Liver (tissue), 9 donors: ENCODE results near the gene RFNG. TPM values are rescaled to one million over a fixed set of nuclear protein-coding genes. Genes with fewer than 3 reads are reported as not detected.

Experiments
- DNase-seq: peaks from one replicate; pipeline ENCODE4 v3.0.0-alpha.2; 2017; ENCODE audit warnings: low spot score
- H3K27ac ChIP-seq, 2 donors: one replicate each; pipeline ENCODE4 v1.7.0; 2013; ENCODE audit warnings: inconsistent platforms in 2 of 2, low read length in 2 of 2, control low read depth in 1 of 2, low read depth in 1 of 2, mild to moderate bottlenecking in 1 of 2
- H3K27me3 ChIP-seq, 4 donors: one replicate each; pipeline versions ENCODE4 v1.6.1 to v1.7.0; 2013; ENCODE audit warnings: low read length in 3 of 4, inconsistent platforms in 1 of 4, mild to moderate bottlenecking in 1 of 4, moderate library complexity in 1 of 4; ENCODE audit not compliant: control insufficient read depth in 4 of 4, insufficient read depth in 4 of 4
- H3K36me3 ChIP-seq, 4 donors: one replicate each; pipeline versions ENCODE4 v1.6.1 to v1.7.0; 2013; ENCODE audit warnings: low read length in 3 of 4, mild to moderate bottlenecking in 3 of 4, low read depth in 1 of 4, moderate library complexity in 1 of 4; ENCODE audit not compliant: control insufficient read depth in 4 of 4, insufficient read depth in 3 of 4
- H3K4me1 ChIP-seq, 4 donors: one replicate each; pipeline versions ENCODE4 v1.6.1 to v1.7.0; 2013; ENCODE audit warnings: low read length in 3 of 4, mild to moderate bottlenecking in 3 of 4, moderate library complexity in 1 of 4; ENCODE audit not compliant: control insufficient read depth in 4 of 4, insufficient read depth in 4 of 4
- H3K4me3 ChIP-seq, 3 donors: one replicate each; pipeline versions ENCODE4 v1.6.1 to v1.7.0; 2013; ENCODE audit warnings: low read length in 3 of 3, control low read depth in 1 of 3, low read depth in 1 of 3, mild to moderate bottlenecking in 1 of 3
- H3K9ac ChIP-seq, 2 donors: one replicate each; pipeline ENCODE4 v1.7.0; 2013; ENCODE audit warnings: low read length in 2 of 2, mild to moderate bottlenecking in 2 of 2, moderate library complexity in 2 of 2, control low read depth in 1 of 2, low read depth in 1 of 2
- H3K9me3 ChIP-seq, 4 donors: one replicate each; pipeline versions ENCODE4 v1.6.1 to v1.7.0; 2013; ENCODE audit warnings: low read length in 3 of 4; ENCODE audit not compliant: control insufficient read depth in 4 of 4
- ATF3 ChIP-seq: IDR thresholded peaks from 2 replicates; pipeline ENCODE4 v1.6.1; 2016; ENCODE audit warnings: antibody characterized with exemption
- CTCF ChIP-seq: fragments of 150-350 bp; IDR thresholded peaks from 2 replicates; pipeline ENCODE4 v1.5.1; 2017; ENCODE audit warnings: improper control_type of control experiment, low read depth, low read length; ENCODE audit not compliant: missing input control
- EGR1 ChIP-seq, 2 donors: IDR thresholded peaks; 2 replicates each; pipeline ENCODE4 v1.6.1; 2016 to 2018; ENCODE audit warnings: antibody characterized with exemption in 2 of 2, low read depth in 2 of 2
- FOXA1 ChIP-seq: IDR thresholded peaks from 2 replicates; pipeline ENCODE4 v1.6.1; 2016; ENCODE audit warnings: antibody characterized with exemption
- FOXA2 ChIP-seq: IDR thresholded peaks from 2 replicates; pipeline ENCODE4 v1.6.1; 2016; ENCODE audit warnings: antibody characterized with exemption
- GABPA ChIP-seq, 2 donors: IDR thresholded peaks in 1 of 2; conservative IDR thresholded peaks in 1 of 2; 2 replicates each; pipeline ENCODE4 v1.6.1; 2016; ENCODE audit warnings: antibody characterized with exemption in 2 of 2, mild to moderate bottlenecking in 1 of 2, moderate library complexity in 1 of 2
- HNF4A ChIP-seq, 2 donors: conservative IDR thresholded peaks; 2 replicates each; pipeline ENCODE4 v1.6.1; 2016; ENCODE audit warnings: antibody characterized with exemption in 2 of 2, mild to moderate bottlenecking in 2 of 2
- HNF4G ChIP-seq: IDR thresholded peaks from 2 replicates; pipeline ENCODE4 v1.6.1; 2016; ENCODE audit warnings: antibody characterized with exemption
- JUND ChIP-seq, 2 donors: IDR thresholded peaks; 2 replicates each; pipeline ENCODE4 v1.6.1; 2016; ENCODE audit warnings: antibody characterized with exemption in 2 of 2
- MAX ChIP-seq: IDR thresholded peaks from 2 replicates; pipeline ENCODE4 v1.6.1; 2016; ENCODE audit warnings: antibody characterized with exemption
- NR2F2 ChIP-seq: IDR thresholded peaks from 2 replicates; pipeline ENCODE4 v1.6.1; 2016; ENCODE audit warnings: antibody characterized with exemption
- RAD21 ChIP-seq, 2 donors: IDR thresholded peaks; 2 replicates each; pipeline ENCODE4 v1.6.1; 2016; ENCODE audit warnings: antibody characterized with exemption in 2 of 2, mild to moderate bottlenecking in 2 of 2
- REST ChIP-seq: IDR thresholded peaks from 2 replicates; pipeline ENCODE4 v1.6.1; 2016; ENCODE audit warnings: antibody characterized with exemption, mild to moderate bottlenecking
- RXRA ChIP-seq, 2 donors: IDR thresholded peaks; 2 replicates each; pipeline ENCODE4 v1.6.1; 2017 to 2018; ENCODE audit warnings: antibody characterized with exemption in 2 of 2, mild to moderate bottlenecking in 1 of 2
- SP1 ChIP-seq: IDR thresholded peaks from 2 replicates; pipeline ENCODE4 v1.6.1; 2018; ENCODE audit warnings: antibody characterized with exemption, mild to moderate bottlenecking
- TAF1 ChIP-seq: conservative IDR thresholded peaks from 2 replicates; pipeline ENCODE4 v1.6.1; 2016; ENCODE audit warnings: antibody characterized with exemption, mild to moderate bottlenecking
- YY1 ChIP-seq: IDR thresholded peaks from 2 replicates; pipeline ENCODE4 v1.6.1; 2016; ENCODE audit warnings: antibody characterized with exemption, mild to moderate bottlenecking
- ZBTB33 ChIP-seq: IDR thresholded peaks from 2 replicates; pipeline ENCODE4 v1.6.1; 2016; ENCODE audit warnings: antibody characterized with exemption
- WGBS: extraction: QIAGEN DNeasy Blood & Tissue Kit; methylation state at CpG from one replicate; pipeline ENCODE4 v1.1.7; 2013; 5-methylcytosine and 5-hydroxymethylcytosine counted together
- polyA plus RNA-seq, 2 donors: library from polyadenylated mRNA; stranded (reverse) in 1 of 2; unstranded in 1 of 2; fragments of 200-250 nt in 1 of 2; fragments of >200 nt in 1 of 2; fragmentation: Nextera tagmentation in 1 of 2; extraction: Ambion mirVana in 1 of 2; gene quantifications; one replicate each; pipeline versions ENCODE4 v1.2.1 to v1.2.3, GENCODE V29; 2013 to 2015
- total RNA-seq, 2 donors: library from RNA; depleted of rRNA; stranded (reverse); fragments of >200 nt; gene quantifications; one replicate each; pipeline ENCODE4 v1.2.3, GENCODE V29; 2014
- donor health status: healthy.
- donor health status: healthy.
- donor health status: healthy.
- donor health status: healthy.
- donor health status: healthy.

RFNG gene
- total and polyA plus RNA-seq, 4 donors, result 15.0 to 36.0 (median 23.4) TPM

- H3K4me3 ChIP-seq, result no peak overlapping the region
- peaks cover 0 to under 1% (median 0%) of the 10 kb centered on the region in 4 donors for H3K36me3 ChIP-seq
- WGBS, result 73% methylated on average over 19 of the region's 19 CpGs
- peaks cover 5 to 35% (median 23%) of the 10 kb centered on the region in 4 donors for H3K4me1 ChIP-seq
- TF ChIP-seq REST (no peak), JUND (IDR thresholded peaks at IDR 0.05) (no peak), FOXA2 (no peak), FOXA1 (no peak), YY1 (no peak), HNF4A (conservative IDR thresholded peaks at IDR 0.05) (no peak), TAF1 (no peak), NR2F2 (no peak), EGR1 (IDR thresholded peaks at IDR 0.05; ENCODE audit: low read depth in 2 of 2) (no peak), GABPA (IDR thresholded peaks at IDR 0.05 in 1 of 2, conservative IDR thresholded peaks at IDR 0.05 in 1 of 2) (no peak), ZBTB33 (no peak), RXRA (IDR thresholded peaks at IDR 0.05) (no peak), HNF4G (no peak), ATF3 (no peak), SP1 (no peak), RAD21 (IDR thresholded peaks at IDR 0.05) (no peak), MAX (no peak)
- no peaks in the 10 kb centered on the region for H3K9me3 ChIP-seq
- no peaks in the 10 kb centered on the region for H3K27me3 ChIP-seq
- no peak overlapping the region for H3K9ac ChIP-seq
- no peak for DNase-seq
- no peak overlapping the region for H3K27ac ChIP-seq
Measured at GRCh38 chr17:82018152-82018988, 33.2 kb downstream of the RFNG start.

- no peak for DNase-seq
- WGBS, result 85% methylated on average over 13 of the region's 13 CpGs
- H3K27ac ChIP-seq, result no peak overlapping the region
- H3K4me3 ChIP-seq, result no peak overlapping the region
- peaks cover 5 to 34% (median 23%) of the 10 kb centered on the region in 4 donors for H3K4me1 ChIP-seq
- H3K27me3 ChIP-seq, result no peaks in the 10 kb centered on the region
- no peaks in the 10 kb centered on the region for H3K9me3 ChIP-seq
- TF ChIP-seq MAX (no peak), SP1 (no peak), CTCF (no peak), RXRA (IDR thresholded peaks at IDR 0.05) (no peak), HNF4G (no peak), ZBTB33 (no peak), ATF3 (no peak)
- no peak overlapping the region for H3K9ac ChIP-seq
- H3K36me3 ChIP-seq, result peaks cover 0 to 2% (median 0%) of the 10 kb centered on the region in 4 donors
Measured at GRCh38 chr17:82017612-82018151, 33.9 kb downstream of the RFNG start.
